ENCODE measurements around the gene MXD4.

MXD4 gene

DNA sequence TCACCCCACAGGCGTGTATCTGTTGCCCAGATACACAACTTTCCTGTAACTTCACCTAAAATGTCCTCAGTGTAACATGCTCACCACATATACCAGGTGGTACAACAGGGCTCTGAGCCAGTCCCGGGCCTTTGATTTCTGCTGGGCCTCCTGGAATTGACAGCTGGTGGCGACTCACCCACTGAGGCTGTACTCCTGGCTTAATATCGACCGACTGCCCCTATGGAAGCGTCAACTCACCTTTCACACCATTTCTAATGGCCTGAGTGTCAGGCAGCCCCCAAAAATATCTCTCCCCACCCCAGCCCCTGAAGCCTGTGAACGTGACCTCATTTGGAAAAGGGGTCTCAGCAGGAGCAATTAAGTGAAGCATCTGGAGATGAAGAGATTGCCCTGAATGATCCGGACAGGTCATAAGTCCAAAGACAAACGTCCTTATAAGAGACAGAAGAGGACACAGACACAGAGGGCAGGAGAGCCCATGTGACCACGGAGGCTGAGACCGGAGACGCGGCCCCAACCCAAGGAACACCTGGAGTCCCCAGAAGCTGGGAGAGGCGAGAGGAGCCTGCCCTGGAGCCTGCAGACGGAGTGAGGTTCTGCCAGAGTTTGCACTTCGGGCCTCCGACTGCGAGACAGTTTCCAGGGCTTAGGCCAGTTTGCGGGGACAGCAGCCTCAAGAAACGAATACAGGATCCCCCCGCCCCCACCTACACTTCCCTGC lies 12.6 kb upstream of the MXD4 start:
- DNase-seq: no peak

DNA sequence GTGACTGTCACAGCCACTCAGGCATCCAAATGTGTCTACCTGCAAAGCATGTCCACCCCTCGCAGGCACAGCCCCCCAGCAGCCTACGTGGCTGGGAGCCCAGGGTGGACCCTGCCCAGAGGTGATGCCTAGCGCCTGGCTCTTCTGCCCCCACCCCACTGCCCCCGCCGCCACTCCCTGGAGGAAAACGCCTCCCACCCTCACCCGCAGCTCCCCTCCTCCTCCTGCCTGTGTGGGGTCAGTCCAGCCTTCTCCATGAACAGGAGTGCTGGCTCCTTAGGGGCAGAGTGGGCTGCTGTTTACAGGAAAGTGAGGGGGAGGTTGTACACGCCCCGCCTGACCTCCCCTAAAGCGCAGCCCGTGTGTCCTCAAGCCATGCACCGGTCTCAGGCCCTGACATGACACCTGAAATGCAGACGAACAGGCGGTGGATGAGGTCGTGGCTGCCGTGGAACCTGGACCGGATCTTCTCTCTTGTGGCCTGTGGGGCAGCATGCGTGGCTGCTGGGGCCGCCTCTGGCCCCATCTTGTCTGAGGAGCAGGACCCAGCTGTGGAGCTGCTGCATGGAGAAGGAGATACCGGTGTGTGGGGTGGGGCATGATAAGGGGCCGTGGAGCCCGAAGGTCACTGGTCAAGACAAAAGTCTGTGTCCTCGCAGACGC lies 11.9 kb upstream of the MXD4 start:
- DNase-seq: no peak

DNA sequence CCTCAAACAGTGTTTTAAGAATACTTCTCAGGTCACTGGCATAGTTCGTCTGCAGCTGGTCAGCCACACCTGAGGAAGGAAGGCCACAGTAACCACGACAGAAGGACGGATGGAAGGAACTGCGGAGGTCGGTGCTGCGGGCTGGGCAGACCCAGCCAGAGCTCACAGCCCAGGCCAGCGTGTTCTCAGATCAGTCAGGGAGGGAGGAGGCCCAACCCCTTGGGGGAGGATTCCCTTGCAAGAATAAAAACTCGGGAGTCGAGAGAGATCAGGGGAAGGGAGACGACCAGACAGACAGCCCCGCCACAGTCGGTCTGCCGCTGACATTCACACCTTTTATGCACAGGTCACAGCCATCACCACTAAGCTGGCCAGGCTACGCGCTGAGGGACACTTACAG lies 11.3 kb upstream of the MXD4 start:
- DNase-seq: no peak

DNA sequence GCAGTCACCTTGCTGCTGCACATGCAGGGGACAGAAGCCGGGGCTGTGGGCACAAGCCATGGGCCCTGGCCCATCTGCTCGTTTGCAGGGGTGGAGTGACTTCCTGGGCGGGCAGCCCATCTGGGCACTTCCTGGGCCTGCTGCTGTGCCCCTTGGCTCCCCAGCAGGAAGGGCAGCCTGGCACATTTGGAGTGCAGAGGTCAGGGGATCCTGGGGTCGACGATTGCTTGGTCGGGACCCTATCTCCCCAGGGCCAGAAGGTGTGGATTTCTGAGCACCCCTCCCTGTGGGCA lies 10.9 kb upstream of the MXD4 start:
- DNase-seq: no peak

DNA sequence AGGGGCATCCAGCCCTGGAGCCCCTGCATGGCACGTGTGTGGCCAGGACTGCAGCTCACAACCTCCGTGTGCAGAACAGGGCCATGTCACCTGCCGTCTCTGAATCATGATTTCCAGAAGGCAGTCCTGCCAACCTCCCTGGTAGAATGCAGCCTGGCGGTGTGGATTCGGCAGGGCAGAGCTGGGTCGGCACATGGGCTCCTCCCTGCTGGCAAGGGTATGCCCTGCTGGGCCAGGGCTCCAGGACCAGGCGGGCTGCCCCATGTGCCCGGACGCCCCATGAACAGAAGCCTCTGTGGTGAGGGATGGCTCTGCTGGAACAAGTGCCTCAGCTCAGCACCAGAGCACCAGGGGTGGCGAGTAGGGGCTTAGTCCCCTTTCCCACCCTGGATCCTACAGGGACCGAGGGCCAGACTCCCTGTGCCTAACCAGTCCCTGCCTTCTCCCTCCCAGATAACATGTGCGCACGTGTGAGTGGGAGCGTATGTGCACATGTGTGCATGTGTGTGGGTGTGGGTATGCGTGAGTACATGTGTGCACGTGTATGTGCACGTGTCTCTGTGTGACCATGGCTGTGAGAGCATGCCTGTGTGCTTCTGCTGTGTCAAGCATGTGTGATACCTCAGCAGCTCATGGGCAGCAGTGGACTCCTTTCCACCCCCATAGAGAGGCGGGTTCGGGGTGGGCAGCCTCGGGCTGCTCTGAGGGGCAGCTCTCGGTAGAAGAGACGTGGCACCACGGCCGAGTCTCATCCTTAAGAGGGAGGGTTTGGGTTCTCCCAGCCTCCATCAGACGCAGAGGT lies 10.3 kb upstream of the MXD4 start:
- no peak for DNase-seq

DNA sequence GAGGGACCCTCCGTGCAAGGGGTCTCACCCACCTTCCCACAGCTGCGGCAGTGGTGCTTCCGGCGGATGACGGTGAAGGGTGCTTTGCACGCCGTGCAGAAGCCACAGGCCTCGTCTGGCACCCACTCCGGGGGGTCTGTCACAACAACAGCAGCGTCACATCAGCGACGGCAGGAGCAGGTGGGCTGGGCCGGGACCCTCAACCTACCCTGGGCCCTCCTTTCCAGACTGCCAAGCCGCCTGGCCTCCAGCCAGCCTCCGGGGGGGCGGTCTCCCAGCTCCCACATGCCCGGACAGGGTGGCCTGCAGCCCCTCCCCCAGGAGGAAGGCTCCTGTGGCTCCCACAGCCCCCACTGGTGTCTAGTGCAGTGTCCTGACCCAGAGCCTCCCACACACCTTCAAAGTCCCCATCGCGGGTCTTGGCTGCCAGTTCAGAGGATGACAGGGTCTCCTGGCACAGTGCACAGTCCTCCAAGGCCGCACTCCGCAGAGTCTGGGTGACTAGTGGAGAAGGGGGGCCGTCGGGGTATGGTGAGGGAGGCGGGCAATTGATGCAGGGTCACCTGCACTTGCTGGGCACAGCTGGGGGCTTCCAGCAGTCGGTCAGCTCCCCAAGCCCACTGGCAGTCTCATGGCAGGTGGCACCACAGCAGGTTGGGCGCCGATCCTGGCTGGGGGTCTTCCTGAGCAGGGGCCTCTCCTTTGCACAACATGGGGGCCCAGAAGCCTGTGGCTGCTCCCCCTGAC lies 9.5 kb upstream of the MXD4 start:
- no peak for DNase-seq

DNA sequence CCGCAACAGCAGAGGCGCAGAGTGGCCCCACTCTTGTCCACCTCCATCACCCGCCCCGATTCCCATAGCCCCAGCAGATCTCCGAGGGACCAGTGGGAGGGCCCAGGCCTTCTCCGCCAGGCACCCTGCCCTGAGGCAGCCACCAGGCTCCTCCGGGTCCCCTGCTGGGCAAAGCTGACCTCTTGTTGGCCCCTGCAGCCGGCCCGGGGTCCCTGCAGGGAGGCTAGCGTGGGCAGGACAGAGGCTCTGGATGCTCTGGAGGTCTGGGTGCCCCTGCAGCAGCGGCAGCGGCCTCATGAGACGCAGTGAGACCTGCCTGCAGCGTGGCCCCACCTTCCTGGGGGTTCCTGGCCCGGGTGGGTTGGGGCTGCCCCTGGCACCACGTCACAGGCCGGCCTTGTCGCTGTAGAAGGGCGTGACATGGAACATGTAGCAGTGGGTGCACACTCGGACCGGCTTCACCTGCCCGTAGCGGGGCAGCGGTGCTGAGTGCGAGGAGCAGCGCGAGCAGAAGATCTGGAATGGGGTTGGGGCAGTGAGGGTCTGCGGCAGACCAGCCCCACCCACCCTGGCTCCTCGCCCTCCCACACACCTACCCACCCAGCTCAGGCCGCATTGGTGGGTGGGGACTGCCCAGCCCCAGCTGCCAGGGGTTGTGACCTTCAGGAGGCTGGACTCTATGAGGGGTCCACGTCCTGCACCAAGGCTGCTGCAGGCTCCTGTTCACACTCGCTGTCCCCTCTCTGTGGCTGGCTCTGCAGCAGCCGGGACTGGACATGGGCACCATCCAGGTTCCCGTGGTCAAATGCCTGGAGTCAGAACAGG lies 8.6 kb upstream of the MXD4 start:
- DNase-seq: no peak

DNA sequence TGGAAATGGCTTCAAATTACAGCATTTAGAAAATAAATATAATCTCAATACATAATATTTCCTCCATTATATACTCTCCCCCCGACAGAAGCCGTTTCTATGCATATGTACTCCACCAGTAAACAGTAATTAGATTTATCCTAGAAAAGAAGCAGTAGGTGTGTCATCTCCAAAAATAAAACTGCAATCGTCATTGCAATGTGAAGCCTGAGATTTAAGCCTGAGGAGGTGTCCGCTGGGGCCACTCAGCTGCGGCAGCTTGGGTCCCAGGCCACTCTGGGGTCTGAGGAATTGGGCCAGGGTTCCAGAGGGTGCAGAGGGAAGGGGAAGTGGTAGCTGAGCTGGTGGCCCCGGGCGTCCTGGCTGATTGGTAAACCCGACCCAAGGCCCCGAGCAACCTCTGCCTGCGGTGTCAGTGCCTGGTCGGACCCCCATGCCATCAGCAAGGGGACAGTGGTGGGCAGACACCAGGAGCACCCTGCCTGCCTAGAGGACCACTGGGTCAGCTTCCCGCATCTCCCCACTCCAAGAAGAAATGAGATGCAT lies 7.8 kb upstream of the MXD4 start:
- no peak for DNase-seq

DNA sequence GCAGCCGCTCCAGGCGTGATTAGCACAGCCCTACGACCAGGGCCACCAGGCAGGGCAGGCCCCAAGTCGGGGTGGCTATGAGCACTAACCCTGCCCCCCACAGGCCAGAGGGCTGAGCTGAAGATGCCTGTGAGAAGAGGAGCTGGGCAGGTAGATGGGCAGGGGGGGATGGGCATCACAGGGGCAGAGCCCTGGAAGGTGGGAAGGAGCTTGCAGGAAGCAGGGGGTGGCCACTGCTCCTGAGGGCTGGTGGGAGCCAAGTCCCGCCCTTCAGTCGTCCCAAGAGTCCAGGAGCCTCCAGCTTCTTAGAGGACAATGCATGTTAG lies 7.3 kb upstream of the MXD4 start:
- DNase-seq: no peak

DNA sequence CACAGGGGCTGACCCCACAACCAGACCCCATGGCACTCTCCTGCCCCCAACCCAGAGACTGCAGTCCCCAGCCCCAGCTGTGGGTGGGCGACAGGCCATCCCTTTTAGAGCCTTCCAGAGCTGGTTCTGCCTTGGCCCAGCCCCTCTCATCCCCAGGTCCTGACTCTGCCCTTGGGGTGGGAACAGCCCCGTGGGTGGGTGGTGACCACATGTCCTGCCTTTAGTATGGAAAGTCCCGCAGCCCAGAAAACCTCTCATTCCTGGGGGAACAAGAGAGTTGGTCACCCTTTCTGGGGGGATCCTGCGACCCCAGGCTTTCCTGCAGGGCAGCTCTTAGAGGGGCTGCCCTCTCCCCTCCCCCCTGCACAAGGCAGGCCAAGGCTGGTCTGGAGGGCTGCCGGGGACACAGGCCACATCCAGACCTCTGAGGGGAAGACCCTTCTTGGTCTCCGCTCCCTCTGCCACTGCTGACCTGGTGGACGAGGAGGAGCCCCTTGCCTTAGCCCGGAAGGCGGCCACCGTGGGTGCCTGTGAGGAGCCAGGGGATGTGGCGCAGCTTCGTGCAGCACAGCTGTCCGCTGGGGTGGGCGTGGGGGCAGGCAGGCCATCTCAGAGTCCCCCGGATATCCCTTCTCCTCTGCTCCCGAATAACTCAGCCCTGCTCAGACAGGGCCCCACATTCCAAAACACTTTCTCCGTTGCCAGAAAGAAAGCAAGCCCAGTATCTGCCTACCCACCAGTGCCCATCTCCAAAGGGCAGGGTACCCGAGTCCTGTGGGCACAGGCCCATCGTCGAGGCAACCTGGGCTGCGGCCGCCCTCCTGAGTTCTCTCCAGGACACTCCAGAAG lies 6.7 kb upstream of the MXD4 start:
- DNase-seq: no peak

DNA sequence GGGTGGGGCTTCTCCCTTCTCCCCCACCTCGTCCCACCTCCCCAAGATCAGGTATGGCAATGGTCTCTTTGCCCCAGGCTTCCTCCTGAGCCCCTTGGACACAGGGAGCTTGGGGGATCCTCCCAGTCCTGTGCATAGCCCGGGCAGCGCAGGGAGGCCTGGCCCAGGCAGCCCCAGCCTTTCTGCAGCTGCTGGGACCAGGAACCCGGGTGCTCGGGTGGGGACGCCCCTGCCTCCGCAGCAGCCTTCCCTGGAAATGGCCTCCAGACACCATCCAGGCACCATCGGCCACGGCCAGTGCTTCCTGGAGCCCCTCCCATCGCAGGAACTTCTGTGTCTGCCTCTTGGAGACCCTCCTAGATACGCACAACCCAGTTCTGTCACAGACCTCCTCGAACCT lies 5.9 kb upstream of the MXD4 start:
- no peak for DNase-seq

DNA sequence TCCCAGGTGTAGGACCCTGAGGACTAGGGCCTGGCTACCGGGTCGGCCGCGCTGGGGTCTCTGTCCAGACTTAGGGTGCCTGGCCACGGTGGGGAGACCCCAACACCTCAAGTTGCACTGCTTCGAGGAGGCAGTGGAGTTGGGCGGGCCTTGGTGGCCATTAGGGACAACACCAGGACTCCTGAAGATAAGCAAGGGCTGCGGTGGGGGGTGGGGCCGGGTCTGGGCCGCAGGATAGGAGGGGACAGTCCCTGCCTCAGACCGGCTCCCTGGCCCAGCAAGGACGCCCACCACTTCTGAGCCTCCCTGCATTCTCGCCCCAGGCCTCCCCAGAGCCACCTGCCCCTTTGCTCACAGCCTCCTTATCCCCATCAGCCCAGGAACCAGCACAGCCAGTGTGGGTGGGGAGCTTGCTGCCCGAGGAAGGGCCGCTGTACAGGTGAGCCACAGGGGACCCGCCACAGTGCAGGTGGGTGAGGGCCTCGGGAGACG lies 5.5 kb upstream of the MXD4 start:
- DNase-seq: no peak

DNA sequence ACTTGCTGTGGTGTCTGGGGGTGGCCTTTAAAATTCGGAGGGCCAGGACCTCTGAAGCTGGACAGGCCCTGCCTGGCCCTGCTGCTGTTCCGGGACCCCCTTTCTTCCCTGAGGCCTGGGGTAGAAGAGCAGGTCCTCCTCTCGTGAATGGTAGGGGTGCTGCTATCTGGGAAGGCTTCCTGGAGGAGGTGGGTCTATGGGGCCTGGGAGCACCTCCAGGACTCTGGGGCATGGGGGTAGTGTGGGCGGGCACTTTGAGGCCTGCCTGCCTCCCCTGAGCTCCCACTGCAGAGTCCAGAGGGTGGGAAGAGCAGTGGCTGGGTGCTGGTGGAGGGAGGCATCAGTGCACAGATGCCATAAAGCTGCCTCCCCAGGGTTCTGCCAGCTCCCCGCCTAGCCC lies 4.9 kb upstream of the MXD4 start:
- no peak for DNase-seq

DNA sequence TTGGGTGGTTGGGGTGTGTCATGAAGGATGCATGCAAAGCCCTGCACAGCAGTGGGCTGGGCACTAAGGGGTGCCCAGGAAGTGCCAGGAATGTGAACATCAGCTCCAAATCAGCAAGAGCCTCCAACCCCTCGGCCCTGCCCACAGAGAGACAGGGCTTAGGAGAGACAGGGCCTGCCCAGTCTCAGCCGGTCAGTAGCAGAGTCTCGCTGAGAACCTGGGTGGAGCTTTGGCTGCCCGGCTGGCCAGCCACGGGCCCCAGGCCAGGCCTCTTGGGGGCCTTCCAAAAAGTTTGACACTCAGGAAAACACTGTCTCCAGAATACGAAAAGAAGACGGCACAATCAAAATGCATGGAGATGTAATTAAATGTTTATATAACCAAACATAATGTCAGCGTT lies 4.3 kb upstream of the MXD4 start:
- DNase-seq: no peak

DNA sequence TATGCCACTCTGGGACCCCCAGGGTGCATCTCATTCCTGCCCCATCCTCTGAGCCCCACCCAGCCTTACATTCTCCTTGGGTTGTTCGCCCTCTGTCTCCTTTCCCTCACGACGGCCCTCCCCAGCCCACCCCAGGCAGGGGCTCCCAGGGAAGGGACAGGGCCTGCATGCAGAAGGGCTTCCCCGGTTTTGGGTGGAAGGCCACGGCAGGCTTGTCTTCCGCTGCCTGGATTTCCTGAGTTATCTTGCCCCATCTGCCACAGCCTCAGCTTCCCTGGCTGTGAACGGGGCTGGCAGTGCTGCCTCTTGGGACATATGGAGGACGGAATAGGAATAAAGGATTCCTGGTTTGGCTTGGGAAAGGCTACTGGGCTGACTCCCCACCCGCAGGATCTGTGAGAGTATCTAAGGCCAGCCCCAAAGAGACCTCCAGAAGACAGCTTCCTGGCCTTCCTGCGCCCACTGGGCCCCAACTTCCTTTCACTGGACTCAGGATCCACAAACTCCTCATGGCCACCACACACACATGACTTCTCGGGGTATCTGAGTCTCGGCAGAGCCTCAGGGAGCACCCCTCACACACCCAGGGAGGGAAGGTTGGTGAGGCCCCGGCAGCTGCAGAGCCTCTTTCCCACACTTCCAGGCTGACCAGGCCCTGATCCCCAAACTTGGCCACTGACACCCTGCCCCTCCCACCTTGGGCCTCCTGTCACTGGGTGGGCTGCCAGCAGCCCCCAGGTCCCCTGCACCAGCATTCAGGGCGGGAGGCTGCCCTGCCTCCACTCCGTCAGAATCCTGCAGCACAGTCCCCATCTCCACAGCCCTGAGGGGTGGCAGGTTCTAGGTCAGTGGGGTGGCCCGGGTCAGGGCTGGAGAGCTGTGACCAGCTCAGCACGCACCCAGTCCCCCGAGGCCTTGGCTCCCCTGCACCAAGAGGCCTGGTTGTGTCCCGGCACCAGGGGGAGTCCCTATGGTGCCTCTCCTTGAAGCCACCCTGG lies 3.5 kb upstream of the MXD4 start:
- no peak for DNase-seq

DNA sequence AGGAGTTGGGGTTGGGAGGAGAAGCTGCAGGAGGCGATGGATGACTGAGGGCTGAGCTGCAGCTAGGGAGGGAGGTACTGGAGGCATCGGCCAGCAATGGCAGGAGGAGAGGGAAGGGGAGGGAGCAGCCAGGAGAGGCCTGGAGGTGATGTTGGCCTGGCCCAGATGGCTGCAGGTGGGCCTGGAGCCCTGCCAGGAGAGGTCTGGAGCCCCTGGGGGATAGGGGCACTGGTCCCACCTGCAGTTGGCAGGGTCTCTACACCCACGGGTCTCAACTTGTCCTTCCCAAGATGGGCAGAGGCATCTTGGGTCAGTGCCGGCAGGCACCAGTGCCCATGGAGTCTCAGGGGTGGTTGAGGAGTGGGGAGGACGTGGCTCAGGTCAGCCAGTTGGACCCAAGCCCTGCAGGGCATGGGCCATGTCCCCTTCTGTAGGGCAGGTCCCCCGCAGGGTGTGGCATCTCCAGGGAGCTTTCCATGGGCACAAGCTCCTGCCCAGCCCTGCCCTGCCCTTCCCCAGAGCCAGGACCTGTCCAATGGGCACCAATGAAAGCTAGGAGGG lies 2.7 kb upstream of the MXD4 start:
- no peak for DNase-seq

DNA sequence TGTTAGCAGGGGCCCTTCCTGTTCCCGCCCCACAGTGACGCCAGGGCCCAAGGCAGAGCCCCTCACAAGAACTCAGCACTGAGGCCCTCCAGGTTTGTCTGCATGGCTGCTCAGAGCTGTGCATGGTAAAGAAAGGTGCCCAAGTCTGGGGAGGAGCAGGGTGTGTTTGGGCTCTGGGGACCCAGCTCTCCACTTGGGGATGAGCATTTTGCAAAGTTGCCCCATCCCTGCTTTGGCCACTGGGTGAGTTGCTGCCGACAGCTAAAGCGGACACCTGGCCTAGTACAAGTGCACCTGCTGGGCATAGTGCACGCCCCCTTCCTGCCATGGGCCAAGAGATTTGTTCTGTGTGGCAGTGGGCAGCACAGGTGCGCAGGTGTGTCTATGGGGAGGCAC lies 2.0 kb upstream of the MXD4 start:
- no peak for DNase-seq

DNA sequence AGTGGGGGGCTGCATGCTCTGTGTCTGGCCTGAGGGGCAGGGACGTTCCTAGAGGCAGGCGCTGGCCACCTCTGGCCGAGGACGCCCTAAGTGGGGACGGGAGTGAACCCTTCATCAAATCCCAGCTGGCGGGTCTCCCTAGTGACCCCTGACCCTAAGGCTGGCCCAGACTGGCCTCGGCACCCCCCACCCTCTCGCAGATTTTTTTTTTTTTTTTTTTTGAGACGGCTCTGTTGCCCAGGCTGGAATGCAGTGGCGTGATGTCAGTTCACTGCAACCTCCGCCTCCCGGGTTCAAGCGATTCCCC lies 988 bp upstream of the MXD4 start:
- no peak for DNase-seq

DNA sequence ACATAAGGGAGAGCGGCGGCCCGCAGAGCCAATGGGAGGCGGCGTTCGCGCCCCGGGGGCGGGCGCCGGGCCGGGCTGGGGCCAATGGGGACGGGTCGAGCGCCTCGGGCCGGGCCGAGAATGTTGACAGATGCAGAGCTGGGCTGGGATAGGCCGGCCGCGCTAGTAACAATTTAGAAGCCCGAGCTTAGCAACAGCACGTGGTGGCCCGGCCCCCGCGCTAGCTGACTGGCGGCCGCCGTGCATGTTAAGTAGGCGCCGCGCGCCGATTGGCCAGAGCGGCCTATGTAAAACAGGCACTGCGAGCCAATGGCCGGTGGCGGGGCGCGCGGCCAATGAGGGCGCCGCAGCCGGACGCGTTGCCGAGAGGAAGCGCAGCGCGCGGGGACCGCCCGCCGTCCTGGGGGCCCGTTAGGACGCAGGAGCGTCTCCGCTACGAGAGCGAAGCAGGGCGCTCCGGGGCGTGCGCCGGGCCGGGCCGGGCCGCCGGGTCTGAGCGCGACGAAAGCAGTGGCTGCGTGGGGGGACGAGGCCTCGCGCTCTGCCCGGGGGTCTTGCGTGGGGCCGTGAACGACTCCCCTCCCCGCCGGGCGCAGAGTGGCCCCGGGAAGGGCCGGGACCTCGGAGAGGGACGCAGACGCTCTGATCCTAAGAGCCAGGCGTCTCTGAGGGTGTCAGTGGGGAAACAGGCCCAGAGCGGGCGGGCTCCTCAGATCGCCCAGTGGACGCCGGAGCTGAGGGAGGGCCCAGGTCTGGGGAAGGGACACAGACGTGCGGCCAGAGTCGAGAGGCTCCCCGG lies 435 bp upstream of the MXD4 start:
- peak; percentile 92 to 98 (median 96) for DNase-seq

Data from activated CD4-positive, CD25-positive, alpha-beta regulatory T cell (primary cell).